HG02678 (cell line): Measurements from ENCODE around the gene VAC14.

Source experiments
- ATAC-seq: cut with Tn5 transposase; IDR thresholded peaks from one replicate; pipeline ENCODE4 v1.9.1; 2021; ENCODE audit warnings: mild to moderate bottlenecking, moderate library complexity; ENCODE audit not compliant: unreplicated experiment

The VAC14 gene

DNA sequence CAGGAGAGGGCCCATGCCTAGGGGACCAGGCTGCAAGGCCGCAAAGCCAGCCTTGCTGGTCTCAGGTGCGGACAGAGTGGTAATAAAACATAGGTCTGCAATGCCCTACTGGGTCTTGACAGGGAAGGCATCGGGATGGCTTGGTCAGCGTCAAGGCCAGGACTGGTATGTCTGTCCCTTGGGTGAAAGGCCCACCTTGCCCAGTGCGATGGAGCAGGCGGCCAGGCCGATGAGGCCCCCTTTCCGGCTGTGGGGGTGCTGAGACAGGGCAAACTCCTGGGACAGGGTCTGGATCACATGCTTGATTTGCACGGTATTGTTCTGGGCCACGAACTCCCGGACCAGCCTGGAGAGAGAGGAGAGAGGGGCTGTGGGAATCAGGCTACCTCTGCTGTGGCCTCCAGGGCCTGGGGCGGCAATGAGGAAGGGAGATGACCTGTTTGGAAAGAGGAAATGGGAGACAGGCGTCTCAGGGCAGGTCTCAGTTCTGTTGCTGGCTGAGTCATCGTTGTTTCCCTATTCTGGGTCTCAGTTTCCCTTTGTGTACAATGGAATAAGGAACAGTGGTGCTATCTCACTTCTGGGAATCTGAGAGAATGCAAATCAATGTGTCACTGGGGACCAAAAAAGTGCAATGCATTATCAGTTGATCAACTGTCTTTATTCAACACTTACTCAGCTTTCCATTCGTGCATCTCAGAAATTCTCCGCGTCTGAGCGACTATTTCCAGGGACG lies 14.8 kb downstream of the VAC14 start:
- ATAC-seq: no peak

DNA sequence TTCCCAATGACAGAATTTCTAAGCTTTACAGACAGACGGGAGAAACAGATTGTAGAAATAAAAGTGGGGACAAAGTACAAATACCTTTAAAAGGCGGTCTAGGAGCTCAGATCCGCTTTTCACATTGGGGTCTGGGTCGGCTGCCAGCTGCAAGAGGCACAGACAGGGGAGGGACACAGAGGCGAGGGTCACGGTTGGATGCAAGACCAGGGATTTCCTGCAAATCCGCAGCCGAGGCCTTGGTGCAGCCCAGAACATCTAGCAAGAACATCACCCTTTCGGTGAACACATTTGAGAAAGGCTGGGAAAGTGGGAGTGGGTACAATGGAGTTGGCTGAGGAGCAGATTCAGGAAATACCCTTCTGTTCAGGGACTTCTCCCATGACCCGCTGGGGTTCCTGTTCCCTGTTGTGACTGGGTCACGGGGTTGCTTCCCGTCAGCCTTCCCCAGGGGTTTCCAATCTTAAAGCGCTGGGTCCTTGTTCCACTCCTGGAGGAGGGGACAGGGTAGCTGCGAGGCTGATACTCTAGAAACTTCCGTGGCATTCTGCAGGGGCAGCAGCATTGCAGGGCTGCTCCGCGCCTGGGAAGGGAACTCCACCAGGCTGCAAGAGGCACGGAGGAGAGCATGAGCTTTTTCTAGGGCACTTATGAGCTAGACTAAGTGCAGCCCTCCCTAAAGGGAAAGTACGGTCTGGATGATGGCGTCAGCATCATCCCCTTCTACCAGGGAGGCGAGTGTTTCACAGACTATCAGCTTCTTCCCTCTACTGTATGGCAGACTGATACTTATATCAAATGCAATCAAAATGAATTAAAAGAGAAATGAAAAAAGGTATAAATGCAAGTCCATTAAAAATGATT lies 16.0 kb downstream of the VAC14 start:
- ATAC-seq: no peak

DNA sequence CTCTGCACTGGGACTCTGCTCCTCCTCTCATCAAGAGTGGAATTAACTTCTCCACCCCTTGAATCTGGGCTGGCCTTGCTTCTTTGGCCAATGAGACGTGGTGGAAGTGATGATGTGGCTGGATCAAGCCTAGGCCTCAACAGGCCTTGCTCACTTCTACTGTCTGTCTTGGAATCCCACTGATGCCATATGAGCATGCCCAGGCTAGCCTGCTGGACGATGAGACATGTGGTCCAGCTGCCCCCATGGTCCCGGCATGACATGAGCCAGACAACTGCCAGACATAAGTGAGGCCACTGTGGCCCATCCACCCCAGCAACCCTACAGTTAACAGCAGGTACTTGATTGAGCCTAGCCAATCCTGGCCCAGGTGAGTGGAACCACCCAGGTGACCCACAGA lies 18.7 kb downstream of the VAC14 start:
- no peak for ATAC-seq

DNA sequence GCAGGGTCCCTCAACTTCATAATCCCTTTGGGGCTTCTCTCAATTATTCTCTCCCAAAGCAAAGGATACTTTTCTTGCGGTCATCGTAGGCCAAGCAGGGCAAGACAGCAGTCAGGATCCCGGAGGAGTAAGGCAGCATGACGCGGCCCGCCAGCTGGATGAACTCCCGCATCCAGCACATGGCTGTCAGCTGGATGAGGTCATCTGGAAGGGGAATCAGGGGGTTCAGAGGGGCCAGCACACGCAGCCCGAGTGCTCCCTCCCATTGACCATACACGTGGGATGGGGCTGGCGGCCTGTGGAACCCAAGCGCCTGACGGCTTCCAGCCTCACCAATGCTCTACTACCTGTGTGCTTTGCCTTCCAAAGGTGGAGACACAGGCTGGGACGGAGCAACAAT lies 19.2 kb downstream of the VAC14 start:
- no peak for ATAC-seq

GRCh38 chr16:70780546-70780945 lies 20.4 kb downstream of the VAC14 start:
- ATAC-seq: no peak

GRCh38 chr16:70779361-70779760 lies 21.6 kb downstream of the VAC14 start:
- ATAC-seq: no peak

GRCh38 chr16:70778901-70779309 lies 22.1 kb downstream of the VAC14 start:
- ATAC-seq: no peak

DNA sequence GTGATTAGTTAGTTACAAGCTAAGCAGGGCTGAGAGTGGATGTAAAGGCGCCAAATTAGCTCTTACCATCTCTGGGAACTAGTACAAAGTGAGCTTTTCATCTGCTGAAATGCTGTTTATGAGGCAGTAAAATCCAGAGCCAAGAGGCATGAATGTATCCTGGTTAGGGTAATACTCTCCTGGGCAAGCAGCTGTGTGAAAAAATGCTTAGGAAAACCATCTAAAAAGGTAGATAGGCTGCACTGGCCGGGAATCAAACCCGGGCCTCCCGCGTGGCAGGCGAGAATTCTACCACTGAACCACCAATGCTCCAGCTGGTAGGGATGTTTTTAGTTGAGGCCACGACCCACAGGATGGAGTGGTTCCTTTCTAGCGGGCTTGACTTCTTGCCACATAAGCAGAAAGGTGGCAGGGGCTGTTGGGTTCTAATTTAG lies 23.0 kb downstream of the VAC14 start:
- ATAC-seq: no peak

DNA sequence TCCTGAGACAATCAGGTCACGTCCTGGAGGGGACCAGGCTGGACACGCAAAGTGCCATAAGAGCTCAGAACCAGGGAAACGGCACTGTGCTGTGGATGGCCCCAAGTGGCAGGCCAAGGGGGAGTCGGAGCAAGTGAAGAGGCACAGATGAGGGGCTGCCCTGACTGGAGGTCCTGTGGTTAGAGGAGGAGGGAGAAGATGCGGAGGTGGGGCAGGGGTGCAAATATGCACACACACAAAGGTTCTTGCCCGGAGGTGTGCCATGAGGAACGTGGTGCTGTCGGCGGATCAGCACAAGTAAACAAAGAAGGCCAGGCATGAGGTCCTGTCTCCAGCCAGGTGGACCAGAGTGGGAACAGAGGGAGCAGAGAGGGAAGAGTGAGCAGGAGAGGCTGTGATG lies 23.5 kb downstream of the VAC14 start:
- no peak for ATAC-seq

- ATAC-seq: no peak
Observed at GRCh38 chr16:70775399-70775798, 25.6 kb downstream of the VAC14 start.

DNA sequence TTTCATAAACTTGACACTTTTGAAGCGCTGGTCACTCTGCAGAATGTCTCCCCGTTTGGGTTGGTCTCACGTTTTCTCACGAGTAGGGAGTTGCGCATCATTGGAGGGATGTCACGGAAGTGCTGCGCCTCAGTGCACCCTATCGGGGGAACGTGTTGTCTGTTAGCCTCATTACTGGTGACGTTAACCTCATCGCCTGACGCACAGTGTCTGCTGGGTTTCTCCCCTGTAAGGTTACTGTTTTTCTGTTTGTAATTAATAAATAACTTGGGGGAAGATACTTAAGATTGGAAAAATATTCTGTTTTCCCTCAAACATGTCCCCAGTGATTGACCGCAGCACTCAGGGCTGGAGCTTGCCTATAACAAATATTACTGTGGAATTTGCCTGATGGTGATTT lies 26.7 kb downstream of the VAC14 start:
- ATAC-seq: no peak

GRCh38 chr16:70772493-70772892 lies 28.5 kb downstream of the VAC14 start:
- no peak for ATAC-seq

DNA sequence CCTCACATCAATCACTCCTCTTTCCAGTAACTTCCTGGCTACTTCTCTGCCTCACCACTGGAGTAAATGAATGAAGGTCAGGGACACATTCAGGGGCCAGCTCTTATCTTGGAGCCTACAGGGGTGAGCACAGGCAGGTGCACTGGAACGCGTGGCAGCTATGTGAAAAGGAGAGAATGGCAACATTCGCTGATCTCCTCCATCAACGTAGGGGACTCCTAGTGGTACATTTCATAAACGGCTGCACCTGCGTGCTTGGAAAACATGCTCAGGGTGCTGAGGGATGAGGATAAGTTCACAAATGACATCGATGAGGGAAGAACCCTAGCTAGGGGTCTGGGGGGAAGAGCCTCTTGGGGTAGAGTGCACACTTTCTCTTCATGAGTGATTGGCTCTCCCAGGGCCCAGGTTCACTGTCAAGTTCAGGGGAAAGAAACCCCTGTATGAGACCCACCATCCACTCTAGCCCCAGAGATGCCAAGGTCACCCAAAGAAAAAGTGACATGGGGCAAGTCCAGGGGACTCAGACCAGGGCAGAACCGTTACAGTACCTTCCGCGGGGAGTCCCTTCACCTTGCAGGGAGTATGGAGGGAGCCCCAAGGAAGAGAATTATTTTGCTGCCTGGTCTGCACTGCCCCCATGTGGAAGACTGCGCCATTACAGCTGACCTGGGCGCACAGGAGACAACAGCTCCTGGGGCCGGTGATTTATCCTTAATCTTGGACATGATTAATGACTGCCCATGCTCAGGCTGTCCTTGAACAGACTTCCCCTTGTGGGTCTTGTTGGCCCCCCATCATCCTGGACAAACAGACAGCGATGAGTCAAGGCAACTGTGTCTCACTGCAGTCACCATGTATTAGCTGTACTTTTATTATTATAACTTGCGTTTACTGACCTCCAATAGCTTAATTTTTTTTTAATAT lies 30.1 kb downstream of the VAC14 start:
- ATAC-seq: peak; percentile 50

- ATAC-seq: no peak
Observed at GRCh38 chr16:70770291-70770625, 30.7 kb downstream of the VAC14 start.

GRCh38 chr16:70769761-70770160 lies 31.2 kb downstream of the VAC14 start:
- no peak for ATAC-seq

GRCh38 chr16:70769131-70769530 lies 31.8 kb downstream of the VAC14 start:
- no peak for ATAC-seq

- ATAC-seq: no peak
Observed at GRCh38 chr16:70768203-70768580, 32.8 kb downstream of the VAC14 start.

GRCh38 chr16:70767377-70768202 lies 33.4 kb downstream of the VAC14 start:
- no peak for ATAC-seq

DNA sequence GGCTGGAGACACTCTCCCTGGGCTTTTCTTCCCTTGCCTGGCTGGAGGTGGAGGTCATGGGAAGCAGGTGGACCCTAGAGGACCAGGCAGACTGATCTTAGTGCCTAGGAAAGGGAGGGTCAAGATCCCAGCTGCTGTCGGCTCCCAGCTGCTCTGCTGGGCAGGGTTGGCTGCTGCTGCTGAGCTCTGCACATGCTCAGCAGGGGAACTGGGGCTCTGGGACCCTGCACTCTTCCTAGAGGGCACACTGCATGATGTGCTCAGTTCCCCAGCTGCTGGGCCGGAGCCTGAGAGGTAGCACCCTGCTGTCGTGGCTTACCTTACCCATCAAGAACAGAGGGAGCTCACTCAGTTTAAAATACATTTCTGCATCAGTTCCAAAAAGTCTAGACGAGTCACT lies 34.3 kb downstream of the VAC14 start:
- ATAC-seq: no peak

DNA sequence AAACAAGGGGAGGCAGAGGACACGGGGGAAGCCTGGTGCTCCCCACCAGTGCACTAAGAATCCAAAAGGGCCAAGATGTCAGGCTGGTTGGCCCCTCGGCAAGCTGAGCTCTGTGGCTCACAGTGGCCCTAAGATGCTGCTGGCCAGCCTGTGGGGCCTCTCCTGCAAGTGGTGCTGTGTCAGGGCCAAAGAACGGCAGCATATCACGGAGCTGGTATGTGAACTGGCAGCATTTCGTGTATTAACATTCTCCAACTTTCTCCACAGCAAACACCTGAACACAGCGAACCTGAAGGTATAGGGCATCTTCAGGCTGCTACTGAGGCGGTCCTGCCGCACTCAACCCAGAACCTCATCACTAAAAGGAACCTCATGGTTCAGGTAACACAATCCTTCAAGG lies 34.8 kb downstream of the VAC14 start:
- ATAC-seq: no peak
